Calu3 (cell line): ENCODE data around the gene TTLL11. TPM values are rescaled to one million over a fixed set of nuclear protein-coding genes. Genes with fewer than 3 reads are reported as not detected.

Source experiments
- BruUV-seq: library from RNA; stranded (reverse); fragments of 400-500 nt; replicated peaks from 2 replicates; lab custom pipeline; 2021; lab: Mats Ljungman, UMichigan
- CTCF ChIA-PET: fragments of 300-600 bp; sonication (Branson Sonifier 250); formaldehyde crosslinking; loops from one replicate; lab custom pipeline; 2022; ENCODE audit warnings: antibody characterized with exemption; lab: Charles Lee
- DNase-seq: peaks from one replicate; pipeline ENCODE4 v3.0.0; 2022
- H3K27ac Mint-ChIP-seq: one replicate; pipeline ENCODE4 v1.8.0; 2022; ENCODE audit warnings: mixed read lengths; ENCODE audit not compliant: unreplicated experiment
- H3K27me3 Mint-ChIP-seq: one replicate; pipeline ENCODE4 v1.8.0; 2022; ENCODE audit warnings: mixed read lengths; ENCODE audit not compliant: unreplicated experiment
- H3K36me3 Mint-ChIP-seq: one replicate; pipeline ENCODE4 v1.8.0; 2022; ENCODE audit warnings: mild to moderate bottlenecking, moderate library complexity, mixed read lengths; ENCODE audit not compliant: insufficient read depth, unreplicated experiment
- H3K4me1 Mint-ChIP-seq: one replicate; pipeline ENCODE4 v1.8.0; 2022; ENCODE audit warnings: mild to moderate bottlenecking, low read depth, mixed read lengths; ENCODE audit not compliant: unreplicated experiment
- H3K4me3 Mint-ChIP-seq: one replicate; pipeline ENCODE4 v1.8.0; 2022; ENCODE audit warnings: mild to moderate bottlenecking, low read depth, moderate library complexity, mixed read lengths; ENCODE audit not compliant: unreplicated experiment
- H3K9me3 Mint-ChIP-seq: one replicate; pipeline ENCODE4 v1.8.0; 2022; ENCODE audit warnings: low read depth, mixed read lengths; ENCODE audit not compliant: unreplicated experiment
- CTCF ChIP-seq: fragments of 200-600 bp; IDR thresholded peaks from one replicate; pipeline ENCODE4 v1.8.0; 2022; ENCODE audit warnings: antibody characterized with exemption; ENCODE audit not compliant: unreplicated experiment
- intact Hi-C: fragments of 100-400 bp; cut with micrococcal nuclease; formaldehyde crosslinking; loops from one replicate; pipeline ENCODE4 v1.10.0; 2022; ENCODE audit not compliant: unreplicated experiment
- total RNA-seq: library from RNA; stranded (reverse); gene quantifications from 2 replicates; pipeline ENCODE4 v1.2.3, GENCODE V29; 2022

TTLL11 gene
- total RNA-seq, 1 experiment from 2014 or later: 10.5 TPM

- no peak for TF ChIP-seq CTCF
- intact Hi-C loops: loop anchor here (2.0 to 10.0 kb wide), 2 partner anchors 355 to 553 kb away; no protein-coding TSS in a partner anchor
- Mint-ChIP-seq H3K9me3 (no peaks in the 10 kb centered on the region), H3K4me1 (peaks cover 6% of the 10 kb centered on the region), H3K27me3 (peaks cover 38% of the 10 kb centered on the region), H3K36me3 (peaks cover 12% of the 10 kb centered on the region), H3K4me3 (no peak overlapping the region), H3K27ac (no peak overlapping the region)
- BruUV-seq: no TSS peak
- CTCF ChIA-PET: interaction anchor here (2.3 to 2.4 kb wide), 2 partner anchors 26 to 252 kb away, joined by 19 to 44 read pairs; no protein-coding TSS in a partner anchor
- DNase-seq: no peak
These were observed 4.7 kb upstream of the TTLL11 start for GRCh38 chr9:122097679-122098315.

GRCh38 chr9:122096620-122097415 is 3.7 kb upstream of the TTLL11 start:
- TF ChIP-seq CTCF: no peak
- no peak overlapping the region for H3K4me3 Mint-ChIP-seq
- peaks cover 38% of the 10 kb centered on the region for H3K27me3 Mint-ChIP-seq
- peaks cover 13% of the 10 kb centered on the region for H3K4me1 Mint-ChIP-seq
- no peak overlapping the region for H3K27ac Mint-ChIP-seq
- no TSS peak for BruUV-seq
- intact Hi-C loops: loop anchor here (10.0 kb wide), 1 partner anchor 552 kb away; no protein-coding TSS in a partner anchor
- H3K36me3 Mint-ChIP-seq: peaks cover 19% of the 10 kb centered on the region
- CTCF ChIA-PET: interaction anchor here (0.5 to 1.1 kb wide), 2 partner anchors 254 to 286 kb away, joined by 3 read pairs; no protein-coding TSS in a partner anchor
- no peaks in the 10 kb centered on the region for H3K9me3 Mint-ChIP-seq
- DNase-seq: no peak

GRCh38 chr9:122095010-122095767 is 2.1 kb upstream of the TTLL11 start:
- TF ChIP-seq CTCF: peak; percentile 18
- peaks cover 20% of the 10 kb centered on the region for H3K4me1 Mint-ChIP-seq
- CTCF ChIA-PET: interaction anchor here (0.5 to 0.6 kb wide), 2 partner anchors 29 to 818 kb away, joined by 3 read pairs; partner anchors contain the start of gene ZBTB6
- H3K4me3 Mint-ChIP-seq: no peak overlapping the region
- no TSS peak for BruUV-seq
- peaks cover 38% of the 10 kb centered on the region for H3K27me3 Mint-ChIP-seq
- H3K9me3 Mint-ChIP-seq: no peaks in the 10 kb centered on the region
- peaks cover 19% of the 10 kb centered on the region for H3K36me3 Mint-ChIP-seq
- peak; percentile 45 for DNase-seq
- intact Hi-C loops: loop anchor here (1.0 to 10.0 kb wide), 2 partner anchors 255 to 550 kb away; no protein-coding TSS in a partner anchor
- no peak overlapping the region for H3K27ac Mint-ChIP-seq
